ENCODE results near the gene GAS7.

DNA sequence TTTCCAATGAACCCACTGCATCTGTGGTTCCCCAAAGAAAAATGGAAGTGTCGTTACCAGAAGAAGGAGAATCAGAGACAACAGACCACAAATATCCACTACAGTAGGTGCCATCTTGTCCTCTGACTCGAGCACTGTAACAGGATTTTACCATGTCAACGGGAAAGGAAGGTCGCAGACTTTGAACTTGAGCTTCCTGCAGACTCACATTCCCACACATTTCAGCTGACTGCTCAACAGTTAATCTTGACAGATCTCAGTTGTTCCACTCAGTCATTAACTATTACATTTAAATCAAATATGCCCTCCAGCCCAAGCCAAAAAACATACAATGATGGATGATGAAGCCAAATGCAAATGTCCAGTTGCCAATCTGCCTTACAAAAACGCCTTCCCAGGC is 37.0 kb downstream of the GAS7 start:
- TF ChIP-seq, protein P1, sequence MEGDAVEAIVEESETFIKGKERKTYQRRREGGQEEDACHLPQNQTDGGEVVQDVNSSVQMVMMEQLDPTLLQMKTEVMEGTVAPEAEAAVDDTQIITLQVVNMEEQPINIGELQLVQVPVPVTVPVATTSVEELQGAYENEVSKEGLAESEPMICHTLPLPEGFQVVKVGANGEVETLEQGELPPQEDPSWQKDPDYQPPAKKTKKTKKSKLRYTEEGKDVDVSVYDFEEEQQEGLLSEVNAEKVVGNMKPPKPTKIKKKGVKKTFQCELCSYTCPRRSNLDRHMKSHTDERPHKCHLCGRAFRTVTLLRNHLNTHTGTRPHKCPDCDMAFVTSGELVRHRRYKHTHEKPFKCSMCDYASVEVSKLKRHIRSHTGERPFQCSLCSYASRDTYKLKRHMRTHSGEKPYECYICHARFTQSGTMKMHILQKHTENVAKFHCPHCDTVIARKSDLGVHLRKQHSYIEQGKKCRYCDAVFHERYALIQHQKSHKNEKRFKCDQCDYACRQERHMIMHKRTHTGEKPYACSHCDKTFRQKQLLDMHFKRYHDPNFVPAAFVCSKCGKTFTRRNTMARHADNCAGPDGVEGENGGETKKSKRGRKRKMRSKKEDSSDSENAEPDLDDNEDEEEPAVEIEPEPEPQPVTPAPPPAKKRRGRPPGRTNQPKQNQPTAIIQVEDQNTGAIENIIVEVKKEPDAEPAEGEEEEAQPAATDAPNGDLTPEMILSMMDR (IDR thresholded peaks at IDR 0.05; ENCODE audit: poor library complexity) = no peak
- TF ChIP-seq EZH2phosphoT487 (IDR thresholded peaks at IDR 0.05; ENCODE audit: low read depth, severe bottlenecking, unreplicated experiment) (no peak), EZH2 (IDR thresholded peaks at IDR 0.05; ENCODE audit: borderline replicate concordance) (no peak)
